HAP-1 (cell line): Measurements from ENCODE around the gene ABCC1.
"Not testable (repeated sequence)": the region's sequence is repeated elsewhere in the genome, so short reads cannot be mapped to it uniquely, and the experiment has no call there.

ENCODE experiments used
- DNase-seq, 2 experiments: peaks; one replicate each; pipeline ENCODE4 v3.0.0-alpha.2; 2016 to 2020; ENCODE audit warnings: low spot score in 2 of 2
- H3K27me3 ChIP-seq: fragments of 250-450 bp; sonication (Bioruptor Pico); 2 replicates; pipeline ENCODE4 v1.5.1; 2020; ENCODE audit warnings: low read depth, mild to moderate bottlenecking, moderate library complexity
- H3K36me3 ChIP-seq: fragments of 250-450 bp; sonication (Bioruptor Pico); replicated peaks from 2 replicates; pipeline ENCODE4 v1.5.1; 2020; ENCODE audit warnings: mild to moderate bottlenecking
- H3K4me1 ChIP-seq: fragments of 250-450 bp; sonication (Bioruptor Pico); 2 replicates; pipeline ENCODE4 v1.5.1; 2020; ENCODE audit warnings: mild to moderate bottlenecking
- H3K4me3 ChIP-seq: fragments of 250-450 bp; sonication (Bioruptor Pico); 2 replicates; pipeline ENCODE4 v1.5.1; 2020; ENCODE audit warnings: mild to moderate bottlenecking, moderate library complexity
- H3K9me3 ChIP-seq: fragments of 250-450 bp; sonication (Bioruptor Pico); 2 replicates; pipeline ENCODE4 v1.5.1; 2020; ENCODE audit warnings: mild to moderate bottlenecking, moderate library complexity
- in situ Hi-C: fragments of 300-500 bp; cut with MboI; formaldehyde crosslinking; loops from 3 replicates; pipeline ENCODE4 v1.14.3; 2020; ENCODE audit warnings: low sequenced_read_pairs, inconsistent platforms, mixed read lengths

The ABCC1 gene

GRCh38 chr16:16146380-16147315 lies 197.2 kb downstream of the ABCC1 start:
- in situ Hi-C loops = no loop called here
- H3K9me3 ChIP-seq = no peaks in the 10 kb centered on the region
- H3K4me1 ChIP-seq = no peaks in the 10 kb centered on the region
- no peak for DNase-seq
- H3K36me3 ChIP-seq = peaks cover 13% of the 10 kb centered on the region
- no peaks in the 10 kb centered on the region for H3K27me3 ChIP-seq
- no peak overlapping the region for H3K4me3 ChIP-seq

- Histone ChIP-seq H3K4me1 (no peaks in the 10 kb centered on the region), H3K4me3 (no peak overlapping the region), H3K9me3 (no peaks in the 10 kb centered on the region), H3K36me3 (peaks cover 11% of the 10 kb centered on the region), H3K27me3 (no peaks in the 10 kb centered on the region)
- no peak for DNase-seq
- in situ Hi-C loops = no loop called here
Observed at GRCh38 chr16:16147316-16147999, 198.0 kb downstream of the ABCC1 start.

GRCh38 chr16:16148000-16148599 lies 198.7 kb downstream of the ABCC1 start:
- H3K36me3 ChIP-seq, H3K4me3 ChIP-seq, DNase-seq, in situ Hi-C loops, H3K4me1 ChIP-seq, H3K27me3 ChIP-seq, H3K9me3 ChIP-seq: not testable (repeated sequence)

- Histone ChIP-seq H3K4me1 (no peaks in the 10 kb centered on the region), H3K27me3 (no peaks in the 10 kb centered on the region), H3K36me3 (peaks cover 4% of the 10 kb centered on the region; the same call in 1 of the 2 replicates), H3K4me3 (no peak overlapping the region), H3K9me3 (no peaks in the 10 kb centered on the region)
- DNase-seq = no peak
- in situ Hi-C loops = no loop called here
Observed at GRCh38 chr16:16148755-16149154, 199.3 kb downstream of the ABCC1 start.

- Histone ChIP-seq H3K9me3 (no peaks in the 10 kb centered on the region), H3K4me3 (no peak overlapping the region), H3K27me3 (no peaks in the 10 kb centered on the region), H3K36me3 (no peaks in the 10 kb centered on the region), H3K4me1 (no peaks in the 10 kb centered on the region)
- in situ Hi-C loops = no loop called here
- no peak for DNase-seq
Observed at GRCh38 chr16:16149710-16150116, 200.3 kb downstream of the ABCC1 start.

GRCh38 chr16:16150117-16150877 lies 200.9 kb downstream of the ABCC1 start:
- no peak for DNase-seq
- H3K4me1 ChIP-seq = no peaks in the 10 kb centered on the region
- in situ Hi-C loops = no loop called here

GRCh38 chr16:16150878-16151152 lies 201.4 kb downstream of the ABCC1 start:
- Histone ChIP-seq H3K4me3 (no peak overlapping the region), H3K9me3 (no peaks in the 10 kb centered on the region), H3K27me3 (no peaks in the 10 kb centered on the region), H3K4me1 (no peaks in the 10 kb centered on the region), H3K36me3 (no peaks in the 10 kb centered on the region)
- in situ Hi-C loops = no loop called here
- no peak for DNase-seq

More at GRCh38 chr16:16150117-16150877, 200.9 kb downstream of the ABCC1 start:
- Histone ChIP-seq H3K9me3 (no peaks in the 10 kb centered on the region), H3K36me3 (no peaks in the 10 kb centered on the region), H3K4me3 (no peak overlapping the region), H3K27me3 (no peaks in the 10 kb centered on the region)

GRCh38 chr16:16151315-16151714 lies 201.9 kb downstream of the ABCC1 start:
- no peak for DNase-seq
- no peaks in the 10 kb centered on the region for H3K27me3 ChIP-seq
- no peaks in the 10 kb centered on the region for H3K36me3 ChIP-seq
- in situ Hi-C loops = no loop called here
- H3K4me3 ChIP-seq = no peak overlapping the region
- H3K9me3 ChIP-seq = no peaks in the 10 kb centered on the region
- H3K4me1 ChIP-seq = no peaks in the 10 kb centered on the region

- H3K36me3 ChIP-seq, H3K9me3 ChIP-seq, H3K4me3 ChIP-seq, H3K27me3 ChIP-seq, in situ Hi-C loops, DNase-seq, H3K4me1 ChIP-seq: not testable (repeated sequence)
Observed at GRCh38 chr16:16153000-16153399, 203.6 kb downstream of the ABCC1 start.

GRCh38 chr16:16154281-16154951 lies 205.0 kb downstream of the ABCC1 start:
- no peaks in the 10 kb centered on the region for H3K36me3 ChIP-seq
- H3K4me3 ChIP-seq = no peak overlapping the region
- in situ Hi-C loops = no loop called here

GRCh38 chr16:16155234-16155633 lies 205.8 kb downstream of the ABCC1 start:
- H3K4me1 ChIP-seq = no peaks in the 10 kb centered on the region
- no peaks in the 10 kb centered on the region for H3K9me3 ChIP-seq
- no peak for DNase-seq
- no peaks in the 10 kb centered on the region for H3K36me3 ChIP-seq
- H3K27me3 ChIP-seq = no peaks in the 10 kb centered on the region
- in situ Hi-C loops = no loop called here
- H3K4me3 ChIP-seq = no peak overlapping the region

More at GRCh38 chr16:16154281-16154951, 205.0 kb downstream of the ABCC1 start:
- no peaks in the 10 kb centered on the region for H3K27me3 ChIP-seq
- no peaks in the 10 kb centered on the region for H3K9me3 ChIP-seq
- H3K4me1 ChIP-seq = no peaks in the 10 kb centered on the region
- no peak for DNase-seq

- Histone ChIP-seq H3K36me3 (no peaks in the 10 kb centered on the region), H3K4me1 (no peaks in the 10 kb centered on the region), H3K9me3 (no peaks in the 10 kb centered on the region), H3K27me3 (no peaks in the 10 kb centered on the region), H3K4me3 (no peak overlapping the region)
- DNase-seq = no peak
- in situ Hi-C loops = no loop called here
Observed at GRCh38 chr16:16157166-16157565, 207.8 kb downstream of the ABCC1 start.

GRCh38 chr16:16158082-16158658 lies 208.8 kb downstream of the ABCC1 start:
- Histone ChIP-seq H3K4me3 (no peak overlapping the region), H3K27me3 (no peaks in the 10 kb centered on the region), H3K4me1 (no peaks in the 10 kb centered on the region), H3K9me3 (no peaks in the 10 kb centered on the region), H3K36me3 (no peaks in the 10 kb centered on the region)
- in situ Hi-C loops = no loop called here
- no peak for DNase-seq
